ELF-1 (cell line): ENCODE data around the gene SPINK2.

Source experiments
- DNase-seq: peaks from one replicate; pipeline ENCODE4 v3.0.0-alpha.2; 2016; ENCODE audit warnings: low read depth, low spot score

The SPINK2 gene

DNA sequence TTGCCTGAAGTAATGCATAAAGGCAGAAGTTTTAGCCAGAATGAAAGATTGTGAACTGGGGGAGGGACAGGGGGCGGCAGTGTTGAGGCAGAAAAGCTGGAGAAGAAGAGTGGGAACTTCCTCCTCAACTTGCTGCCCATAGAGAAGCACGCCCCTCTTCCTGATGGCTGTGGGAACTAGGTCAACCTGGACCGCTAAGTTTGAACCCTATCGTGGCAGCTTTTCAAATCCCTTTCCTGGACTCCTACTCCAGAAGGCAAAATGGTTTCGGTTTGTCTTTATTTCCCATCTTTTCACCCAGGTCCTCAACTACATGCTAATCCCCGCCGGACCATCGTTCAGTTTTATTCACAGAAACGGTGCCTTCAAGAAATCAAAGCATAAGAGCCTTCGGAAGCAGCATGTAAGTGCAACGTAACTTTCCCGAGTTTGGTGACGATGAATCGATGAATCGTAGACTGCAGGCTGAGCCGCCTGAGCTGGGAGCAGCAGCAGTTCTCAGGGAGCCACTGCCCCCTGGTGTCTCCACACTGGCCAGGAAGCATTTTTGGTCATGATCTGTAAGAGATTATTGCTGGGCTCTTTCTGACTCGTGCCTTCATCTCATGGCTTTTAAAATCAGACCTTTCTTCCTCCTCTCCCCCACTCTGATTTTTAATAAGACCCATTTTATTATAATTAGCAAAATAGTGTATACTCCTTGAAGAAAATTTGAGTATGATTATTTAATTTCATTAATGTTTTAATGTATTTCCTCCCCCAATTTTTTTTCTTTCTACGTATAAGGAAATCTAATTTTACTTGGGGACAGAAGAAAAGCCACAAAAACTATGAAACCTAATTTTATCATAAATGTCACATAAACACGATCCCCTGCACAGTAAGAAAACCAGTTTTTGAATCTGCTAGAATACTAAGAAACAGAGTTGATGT is 21.4 kb downstream of the SPINK2 start:
- DNase-seq = peak; percentile 90

DNA sequence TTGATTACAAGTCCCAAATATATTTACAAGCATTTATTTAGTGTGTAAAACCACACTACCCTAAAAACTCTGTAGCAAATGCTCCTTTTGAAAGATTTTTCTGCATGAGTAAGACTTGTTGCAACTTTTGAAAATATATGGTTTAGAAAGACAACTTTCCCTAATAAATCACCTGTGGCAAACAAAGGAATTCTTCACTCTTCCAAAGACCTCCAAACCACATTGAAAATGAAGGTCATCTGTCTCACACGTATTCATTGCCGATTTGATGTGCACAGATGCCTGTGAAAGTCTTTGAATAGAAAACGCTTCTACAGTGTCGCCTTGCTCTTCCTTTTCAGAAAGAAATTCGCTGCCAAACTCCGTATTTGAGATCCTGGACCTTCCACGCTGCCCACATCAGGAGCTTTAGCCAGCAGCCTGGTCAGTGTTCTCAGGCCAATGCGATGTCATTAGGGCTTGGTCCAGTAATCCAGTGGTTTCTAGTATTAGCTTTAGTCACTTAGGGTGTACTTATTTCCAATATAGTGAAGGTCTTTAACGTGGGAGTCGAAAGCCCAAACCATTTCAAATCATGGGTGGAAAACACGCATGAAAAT is 22.2 kb downstream of the SPINK2 start:
- no peak for DNase-seq

DNA sequence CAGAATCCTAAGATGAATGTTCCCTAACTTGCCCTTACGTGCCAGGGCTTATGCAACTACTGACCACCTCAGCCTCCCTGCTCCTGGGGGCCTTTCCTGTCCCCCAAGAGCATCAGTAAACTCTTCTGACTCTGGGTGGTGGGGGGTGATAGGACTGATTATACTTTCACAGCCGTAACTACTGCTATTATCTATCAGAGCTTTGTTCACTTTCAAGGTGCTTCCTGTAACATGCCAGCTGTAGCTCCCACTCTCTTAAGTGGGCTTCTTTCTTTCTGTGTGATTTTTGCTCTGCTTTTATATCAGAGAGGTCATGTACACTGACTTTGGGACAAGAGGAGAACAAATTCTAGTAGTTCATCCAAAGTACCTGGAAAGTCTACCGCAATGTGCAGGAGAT is 25.3 kb downstream of the SPINK2 start:
- no peak for DNase-seq

DNA sequence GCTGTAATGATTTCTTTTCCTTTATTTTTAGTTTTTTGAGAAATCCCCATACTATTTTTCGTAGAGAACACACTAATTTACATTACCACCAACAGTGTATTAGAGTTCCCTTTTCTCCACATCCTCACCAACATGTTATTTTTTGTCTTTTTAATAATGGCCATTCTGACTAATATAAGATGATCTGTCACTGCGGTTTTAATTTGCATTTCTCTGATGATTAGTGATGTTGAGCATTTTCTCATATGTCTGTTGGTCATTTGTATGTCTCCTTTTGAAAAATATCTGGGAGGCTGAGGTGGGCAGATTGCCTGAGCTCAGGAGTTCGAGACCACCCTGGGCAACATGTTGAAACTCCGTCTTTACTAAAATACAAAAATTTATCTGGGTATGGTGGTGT is 30.2 kb downstream of the SPINK2 start:
- DNase-seq = no peak

DNA sequence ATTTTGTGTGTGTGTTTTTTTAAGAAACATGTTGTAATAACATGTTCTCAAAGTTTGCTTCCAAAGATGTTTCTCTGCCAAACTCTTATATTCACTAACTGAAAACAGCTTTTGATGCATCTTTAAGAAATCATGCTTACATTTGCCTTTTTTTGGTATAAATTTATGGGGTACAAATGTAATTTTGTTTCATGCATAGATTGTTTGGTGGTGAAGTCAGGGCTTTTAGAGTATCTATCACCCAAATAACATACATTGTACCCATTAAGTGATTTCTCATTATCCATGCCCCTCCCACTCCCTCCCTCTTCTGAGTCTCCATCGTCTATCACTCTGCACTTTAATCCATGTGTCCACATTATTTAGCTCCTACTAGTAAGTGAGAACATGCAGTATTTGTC is 30.8 kb downstream of the SPINK2 start:
- DNase-seq = no peak

DNA sequence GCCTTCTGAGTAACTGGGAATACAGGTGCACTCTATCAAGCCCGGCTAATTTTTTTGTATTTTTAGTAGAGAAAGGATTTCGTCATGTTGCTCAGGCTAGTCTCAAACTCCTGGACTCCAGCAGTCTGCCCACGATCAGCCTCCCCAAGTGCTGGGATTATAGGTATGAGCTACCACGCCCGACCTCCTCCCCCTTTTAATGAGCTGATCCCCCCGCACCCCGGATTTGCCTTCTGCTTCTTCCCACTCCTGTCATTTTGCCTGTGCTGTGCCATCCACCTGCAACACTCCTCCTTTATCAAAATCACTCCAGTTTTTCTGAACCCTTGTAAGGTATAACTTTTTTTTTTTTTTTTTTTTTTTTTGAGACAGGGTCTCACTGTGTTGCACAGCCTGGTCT is 33.4 kb downstream of the SPINK2 start:
- no peak for DNase-seq

DNA sequence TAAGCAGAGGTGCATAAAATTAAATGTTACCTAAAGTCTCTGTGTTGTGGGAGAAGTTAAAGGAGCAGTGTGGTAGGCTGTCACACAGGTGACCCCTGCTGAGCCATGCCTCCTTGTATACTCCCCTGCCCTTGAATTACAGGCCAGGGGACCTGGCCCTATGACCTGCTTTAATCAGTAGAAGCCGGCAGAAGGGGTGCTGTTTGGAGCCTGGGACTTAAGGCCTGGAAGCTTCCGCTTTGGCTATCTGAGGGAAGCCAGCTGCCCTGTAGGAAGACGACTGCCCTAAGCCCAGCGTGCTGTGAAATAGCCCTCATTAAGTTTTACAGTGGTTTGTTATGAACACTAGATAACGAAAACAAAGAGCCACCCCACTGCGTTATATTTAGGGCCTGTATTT is 34.1 kb downstream of the SPINK2 start:
- peak; percentile 72 for DNase-seq

DNA sequence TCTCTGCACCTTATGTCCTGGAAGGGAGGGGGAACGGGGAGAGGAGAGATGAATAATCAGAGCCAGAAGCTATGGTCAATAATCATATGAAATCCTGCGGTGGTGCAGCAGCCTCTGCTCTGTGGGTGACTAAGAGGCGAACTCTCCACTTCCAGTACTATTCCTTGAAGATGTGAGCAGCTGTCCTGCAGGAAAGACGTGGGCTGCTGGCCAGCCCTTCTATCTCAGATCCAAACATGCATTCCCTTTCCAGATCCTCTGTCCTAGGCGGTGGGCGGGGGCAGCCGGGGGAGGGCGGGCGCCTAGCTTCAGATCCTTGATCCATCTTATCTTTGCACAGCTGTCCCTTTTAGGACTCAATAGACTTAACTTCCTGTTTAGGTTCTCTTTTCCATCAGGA is 34.5 kb downstream of the SPINK2 start:
- DNase-seq = peak; percentile 58

DNA sequence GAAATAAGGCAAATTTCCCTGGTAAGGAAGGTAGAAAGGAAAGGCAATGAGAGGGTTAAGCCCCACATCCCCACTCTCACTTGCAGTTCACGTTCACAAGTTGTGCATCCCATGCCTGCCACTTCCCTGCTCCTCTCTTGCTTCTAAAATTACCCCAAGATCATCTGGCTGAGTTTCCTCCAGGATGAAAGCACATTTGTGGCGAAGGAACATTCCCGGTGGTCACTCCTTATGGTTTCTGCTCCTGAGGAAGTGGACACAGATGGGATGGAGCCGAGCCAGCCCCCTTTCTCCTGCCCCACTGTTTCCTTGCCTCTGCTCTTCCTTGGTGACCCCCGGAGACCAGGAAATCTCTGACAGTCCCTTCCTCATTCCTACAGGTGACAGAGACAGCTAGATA is 37.5 kb downstream of the SPINK2 start:
- no peak for DNase-seq

DNA sequence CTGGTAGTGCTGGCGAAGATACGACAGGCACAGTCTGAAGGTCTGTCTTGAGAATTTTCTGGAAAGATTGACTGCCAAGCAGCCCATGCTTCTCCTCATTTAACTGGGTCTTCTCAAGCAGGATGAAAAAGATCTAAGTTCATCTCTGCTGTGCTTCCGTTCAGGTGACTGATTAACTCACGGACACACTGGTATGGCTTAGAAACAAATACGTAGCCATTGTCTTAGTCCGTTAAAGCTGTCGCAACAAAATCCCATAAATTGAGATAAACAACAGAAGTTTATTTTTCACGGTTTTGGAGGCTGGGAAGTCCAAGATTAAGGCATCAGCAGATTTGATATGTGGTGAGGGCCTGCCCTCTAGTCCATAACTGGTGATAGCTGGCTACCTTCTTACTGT is 39.5 kb downstream of the SPINK2 start:
- DNase-seq = no peak

DNA sequence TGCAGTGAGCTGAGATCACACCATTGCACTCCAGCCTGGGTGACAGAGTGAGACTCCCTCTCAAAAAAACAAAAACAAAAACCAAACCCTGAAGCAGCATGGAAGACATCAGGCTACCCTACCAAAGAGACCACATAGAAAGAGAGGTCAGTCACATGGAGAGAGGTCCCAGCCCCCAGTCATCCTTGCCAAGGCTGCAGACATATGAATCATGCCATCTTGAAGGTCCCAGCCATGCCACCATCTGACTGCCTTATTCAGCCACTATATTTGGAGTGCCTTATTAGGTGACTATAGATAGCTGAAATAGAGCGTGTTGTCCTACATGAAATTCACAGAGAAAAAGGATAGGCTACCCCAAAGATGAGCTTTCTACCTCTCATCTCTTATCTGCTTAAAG is 48.2 kb downstream of the SPINK2 start:
- DNase-seq = no peak

DNA sequence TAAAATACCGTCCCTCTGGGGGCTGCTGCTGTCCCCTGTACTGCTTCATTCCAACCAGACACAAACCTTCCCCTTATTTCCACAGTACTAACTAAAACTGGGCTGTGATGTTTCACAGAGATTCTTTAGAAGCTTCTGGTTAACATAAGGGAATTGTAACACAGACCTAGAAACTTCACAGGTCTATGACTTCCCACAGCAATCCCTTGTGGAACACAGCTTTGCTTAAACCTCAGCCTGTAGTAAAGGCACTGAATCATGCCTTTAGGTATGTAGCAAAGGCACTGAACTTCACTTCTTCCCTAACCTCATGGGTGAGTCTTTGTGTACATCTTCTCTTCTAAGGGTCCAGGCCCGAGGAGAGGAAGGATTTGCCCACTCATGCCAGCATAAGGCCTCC is 49.4 kb downstream of the SPINK2 start:
- no peak for DNase-seq

DNA sequence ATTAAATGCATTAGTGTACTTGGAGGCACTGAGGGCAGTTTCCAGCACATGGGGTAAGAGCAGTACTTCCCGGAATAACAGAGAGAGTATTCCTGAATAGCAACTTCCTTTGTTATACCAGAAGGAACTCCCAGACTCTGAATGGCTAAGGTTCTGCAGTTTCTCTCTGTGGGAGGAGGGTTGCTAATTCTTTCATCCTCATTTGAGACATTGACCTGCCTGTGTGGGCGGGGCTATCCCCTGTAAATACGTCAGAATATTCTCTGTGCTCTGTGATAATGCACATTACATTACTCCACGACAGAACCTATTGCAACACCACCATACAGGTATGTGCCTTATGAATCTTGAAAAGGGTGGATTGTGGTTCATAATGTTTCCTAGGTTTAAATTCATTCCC is 52.7 kb downstream of the SPINK2 start:
- DNase-seq = peak; percentile 28

DNA sequence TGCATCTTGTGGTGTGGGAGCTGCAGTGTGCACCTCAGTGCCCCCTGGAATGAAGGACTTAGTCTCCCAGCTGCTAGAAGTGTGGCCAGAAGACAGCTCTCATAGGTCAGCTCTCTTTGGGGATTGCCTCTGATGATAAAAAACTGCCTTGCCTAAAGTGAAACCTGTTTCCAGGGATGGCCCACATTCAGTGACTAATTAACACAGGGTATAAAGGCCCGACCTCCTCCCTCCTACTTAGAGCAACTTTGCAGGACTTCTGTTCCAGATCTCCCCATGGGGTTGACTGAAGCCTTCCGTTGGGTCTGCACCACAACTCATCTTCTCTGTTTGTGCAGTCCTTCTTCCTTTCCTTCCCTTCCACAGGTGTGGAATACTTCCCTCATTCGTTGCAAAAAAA is 53.2 kb downstream of the SPINK2 start:
- no peak for DNase-seq

DNA sequence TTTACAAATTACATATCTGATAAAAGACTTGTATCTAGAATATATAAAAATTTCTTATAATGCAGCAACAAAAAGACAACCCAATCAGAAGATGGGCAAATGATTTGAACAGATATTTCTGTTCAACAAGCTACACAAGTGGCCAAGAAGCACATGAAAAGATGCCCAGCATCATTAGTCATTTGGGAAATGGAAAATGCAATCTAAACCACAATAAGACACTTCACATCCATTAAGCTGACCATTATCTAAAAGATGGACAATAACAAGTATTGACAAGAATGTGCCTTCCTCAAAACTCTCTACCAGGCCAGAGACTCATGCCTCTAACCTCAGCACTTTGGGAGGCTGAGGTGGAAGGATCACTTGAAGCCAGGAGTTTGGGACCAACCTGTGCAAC is 53.9 kb downstream of the SPINK2 start:
- no peak for DNase-seq

DNA sequence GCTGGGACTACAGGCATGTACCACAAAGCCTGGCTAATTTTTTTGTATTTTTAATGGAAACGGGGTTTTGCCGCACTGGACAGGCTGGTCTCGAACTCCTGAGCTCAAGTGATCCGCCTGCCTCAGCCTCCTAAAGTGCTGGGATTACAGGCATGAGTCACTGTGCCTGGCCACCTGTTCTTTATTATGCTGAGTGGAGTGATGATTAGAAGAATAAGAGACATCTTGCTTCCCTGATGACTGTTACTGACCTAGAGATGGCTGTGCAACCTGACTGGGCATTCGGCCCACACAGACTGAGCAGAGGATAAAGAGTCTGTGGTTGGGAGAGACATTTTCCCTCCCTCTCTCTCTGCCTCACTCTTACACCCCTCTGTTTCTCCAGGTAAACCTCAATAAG is 56.7 kb downstream of the SPINK2 start:
- no peak for DNase-seq

DNA sequence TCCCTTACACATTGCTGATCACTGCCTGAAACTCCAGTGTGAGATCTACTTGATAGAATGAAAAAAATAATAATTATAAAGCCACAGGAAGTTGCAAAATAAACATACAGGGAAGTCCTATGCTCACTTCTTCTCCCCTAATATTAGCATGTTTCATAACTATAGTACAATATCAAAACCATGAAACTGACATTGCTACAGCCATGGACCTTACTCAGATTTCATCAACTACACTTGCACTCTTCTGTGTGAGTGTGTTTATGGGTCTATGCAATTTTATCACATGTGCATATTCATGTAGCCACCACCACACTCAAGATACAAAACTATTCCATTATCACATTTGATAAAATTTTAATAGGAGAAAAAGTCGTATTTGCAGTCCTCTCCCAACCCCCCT is 57.3 kb downstream of the SPINK2 start:
- no peak for DNase-seq

DNA sequence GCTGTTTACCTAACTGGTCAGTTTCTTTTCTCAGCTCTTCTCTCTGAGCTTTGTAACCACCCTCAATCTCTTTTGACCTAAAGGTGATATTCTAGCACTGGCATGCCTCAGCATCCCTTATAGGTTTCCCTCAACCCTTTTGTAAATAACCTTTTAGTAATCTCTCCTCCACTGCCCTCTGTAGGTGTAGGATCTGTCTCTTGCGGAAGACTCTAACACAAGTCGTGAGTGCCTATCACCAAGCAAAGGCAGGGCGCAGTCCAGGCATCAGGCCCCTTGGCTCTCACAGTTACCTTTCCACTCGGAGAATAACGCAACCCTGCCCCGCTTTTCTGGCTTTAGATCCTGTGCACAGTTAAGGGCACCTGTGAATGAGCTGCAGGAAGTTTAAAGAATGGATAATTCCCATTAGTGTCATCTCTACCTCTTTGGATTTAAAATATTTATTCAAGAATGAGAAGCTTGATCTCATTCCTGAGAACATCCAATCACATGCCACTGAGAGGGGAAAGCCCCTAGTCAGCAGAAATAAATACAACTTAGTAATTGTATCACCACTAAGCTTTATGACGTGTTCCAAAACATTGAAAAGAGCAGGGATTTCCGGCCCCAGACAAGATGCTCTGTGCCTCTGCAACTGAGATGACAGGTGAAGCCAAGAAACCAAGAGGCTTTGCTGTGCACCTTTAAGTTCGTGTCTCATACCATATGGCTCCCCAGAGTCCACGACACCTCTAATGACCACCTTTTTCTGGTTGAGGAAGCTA is 58.8 kb downstream of the SPINK2 start:
- no peak for DNase-seq

DNA sequence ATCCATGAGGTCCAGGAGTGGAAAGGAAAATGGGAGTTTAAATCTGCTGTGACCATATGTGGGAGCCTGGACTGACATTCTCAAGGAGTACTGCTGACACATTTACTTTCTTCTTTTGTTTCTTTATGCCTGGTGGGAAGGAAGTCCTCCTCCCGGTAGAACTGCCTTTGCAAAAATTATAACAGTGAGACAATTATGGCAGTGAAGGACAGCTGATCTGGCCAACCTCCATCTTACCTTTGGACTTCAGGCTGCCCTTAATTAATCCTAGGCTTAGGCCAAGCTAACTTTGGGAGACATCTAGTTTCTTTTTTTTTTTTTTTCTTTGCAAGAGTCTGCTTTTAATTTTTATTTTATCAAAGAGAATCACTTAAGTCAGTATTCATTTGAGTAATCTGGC is 61.3 kb downstream of the SPINK2 start:
- DNase-seq = no peak
